Peyer's patch (tissue), 4 donors: ENCODE results near the gene FBXO17.

Experiments used
- CTCF ChIP-seq, 6 experiments: fragments of 450-650 bp in 4 of 6; fragments of 200-600 bp in 2 of 6; sonication (generic) in 1 of 6; IDR thresholded peaks; one replicate each; pipeline ENCODE4 v1.5.1; 2017 to 2019; ENCODE audit warnings: antibody characterized with exemption in 6 of 6, mild to moderate bottlenecking in 3 of 6, moderate library complexity in 1 of 6
- POLR2A ChIP-seq, 2 donors: fragments of 450-650 bp; IDR thresholded peaks; one replicate each; pipeline ENCODE4 v1.5.1; 2017; ENCODE audit warnings: antibody characterized with exemption in 2 of 2, mild to moderate bottlenecking in 2 of 2, moderate library complexity in 2 of 2

DNA sequence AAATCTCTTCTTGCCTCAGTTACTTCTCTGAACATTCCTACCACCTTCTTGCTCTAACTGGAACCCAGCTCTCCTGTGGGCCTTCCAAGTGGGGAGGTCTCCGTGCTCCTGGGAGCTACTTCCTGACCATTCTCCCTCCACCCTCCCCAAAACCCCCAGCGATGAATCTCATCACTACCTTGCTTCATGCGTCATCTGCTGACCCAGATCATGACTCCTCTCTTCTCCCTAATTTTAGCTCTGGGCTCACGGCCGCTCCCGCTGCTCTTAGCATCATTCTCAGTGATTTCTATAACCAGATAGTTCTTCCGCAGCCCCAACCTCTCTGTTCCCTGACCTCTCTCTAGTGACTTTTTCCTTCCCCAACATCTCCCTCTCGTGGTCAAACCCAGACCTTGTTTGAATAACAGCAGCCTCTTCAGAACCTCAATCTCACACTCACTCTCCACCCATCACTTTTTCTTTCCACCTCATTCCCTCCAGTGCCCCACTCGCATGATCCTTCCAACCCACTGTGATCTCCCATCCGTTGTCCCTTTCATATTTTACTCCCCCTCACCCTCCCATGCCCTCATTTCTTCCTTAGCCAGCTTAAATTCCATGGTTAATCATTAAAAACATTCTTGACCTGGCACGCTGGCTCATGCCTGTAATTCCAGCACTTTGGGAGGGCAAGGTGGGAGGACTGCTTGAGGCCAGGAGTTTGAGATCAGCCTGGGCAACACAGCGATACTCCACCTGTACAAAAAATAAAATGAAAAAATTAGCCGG, 23.0 kb downstream of the FBXO17 start:
- TF ChIP-seq CTCF (IDR thresholded peaks at IDR 0.05) = peak in 4 of 6 experiments; percentile 36 to 55 (median 52)
- TF ChIP-seq POLR2A (IDR thresholded peaks at IDR 0.05) = no peak
